Amniotic stem cell (primary cell): ENCODE measurements around the gene KCTD3.

Experiments used
- DNase-seq: peaks from one replicate; lab custom pipeline; 2025; lab: John Stamatoyannopoulos, UW

The KCTD3 gene

GRCh38 chr1:215566556-215567490 is at the start of gene KCTD3:
TSS of gene KCTD3 (plus strand) at chr1:215567304. CDS start at chr1:215567686, 382 bp downstream.
- DNase-seq, result peak; percentile 27

- no peak for DNase-seq
These were observed 49.6 kb upstream of the KCTD3 start for GRCh38 chr1:215517441-215517891.

GRCh38 chr1:215518594-215518993 is 48.5 kb upstream of the KCTD3 start:
- DNase-seq, result no peak

- DNase-seq, result no peak
These were observed 45.8 kb upstream of the KCTD3 start for GRCh38 chr1:215521279-215521678.

GRCh38 chr1:215523128-215523861 is 43.8 kb upstream of the KCTD3 start:
- no peak for DNase-seq

GRCh38 chr1:215523906-215524305 is 43.2 kb upstream of the KCTD3 start:
- DNase-seq, result no peak

GRCh38 chr1:215526147-215526845 is 40.8 kb upstream of the KCTD3 start:
- DNase-seq, result peak; percentile 37

GRCh38 chr1:215526846-215527151 is 40.3 kb upstream of the KCTD3 start:
- no peak for DNase-seq

- DNase-seq, result no peak
These were observed 38.0 kb upstream of the KCTD3 start for GRCh38 chr1:215529111-215529510.

- DNase-seq, result no peak
These were observed 37.5 kb upstream of the KCTD3 start for GRCh38 chr1:215529571-215529970.

- no peak for DNase-seq
These were observed 36.6 kb upstream of the KCTD3 start for GRCh38 chr1:215530401-215530984.

GRCh38 chr1:215539803-215540570 is 27.1 kb upstream of the KCTD3 start:
- DNase-seq, result no peak

- DNase-seq, result no peak
These were observed 24.8 kb upstream of the KCTD3 start for GRCh38 chr1:215542301-215542700.

GRCh38 chr1:215543191-215543606 is 23.9 kb upstream of the KCTD3 start:
- no peak for DNase-seq

GRCh38 chr1:215543806-215544205 is 23.3 kb upstream of the KCTD3 start:
- DNase-seq, result no peak

GRCh38 chr1:215544566-215544965 is 22.5 kb upstream of the KCTD3 start:
- no peak for DNase-seq

GRCh38 chr1:215545096-215545495 is 22.0 kb upstream of the KCTD3 start:
- no peak for DNase-seq

- no peak for DNase-seq
These were observed 20.1 kb upstream of the KCTD3 start for GRCh38 chr1:215547011-215547410.

GRCh38 chr1:215551806-215552205 is 15.3 kb upstream of the KCTD3 start:
- no peak for DNase-seq

- DNase-seq, result no peak
These were observed 12.2 kb upstream of the KCTD3 start for GRCh38 chr1:215554865-215555264.

GRCh38 chr1:215555531-215555930 is 11.6 kb upstream of the KCTD3 start:
- no peak for DNase-seq
